ENCODE measurements around the gene SH3GL3.

Gene SH3GL3

DNA sequence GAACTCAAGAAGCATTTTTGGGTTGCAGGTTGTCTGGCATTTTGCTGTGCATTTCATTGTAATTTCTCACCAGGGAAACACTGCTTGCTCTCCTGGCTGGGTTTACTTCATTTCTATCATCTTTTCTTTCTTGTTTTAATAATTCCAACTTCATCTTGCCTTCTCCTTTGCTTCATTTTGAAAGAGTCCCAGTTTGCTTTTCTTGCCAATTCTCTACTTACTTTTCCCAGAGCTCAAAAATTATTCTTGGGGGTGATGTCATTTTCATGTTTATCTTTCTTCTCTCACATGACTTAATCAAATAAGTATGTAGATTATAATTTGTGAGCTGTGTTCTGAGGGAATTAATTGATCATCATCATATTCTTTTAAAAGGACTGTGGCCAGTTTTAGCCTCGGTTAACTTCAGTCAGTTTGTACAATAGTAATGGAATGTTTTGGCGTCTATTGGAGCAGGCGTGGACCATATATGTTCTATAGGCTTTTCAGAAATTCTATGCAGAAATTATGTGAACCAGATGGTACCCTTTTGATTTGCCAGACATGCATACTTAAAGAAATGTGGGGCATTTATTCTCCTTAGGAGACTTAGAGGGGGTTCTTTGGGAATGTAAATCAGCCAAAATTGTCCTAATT, 30.1 kb downstream of the SH3GL3 start:
- DNase-seq (ENCODE audit: low spot score) = no peak
- TF ChIP-seq, protein P1, sequence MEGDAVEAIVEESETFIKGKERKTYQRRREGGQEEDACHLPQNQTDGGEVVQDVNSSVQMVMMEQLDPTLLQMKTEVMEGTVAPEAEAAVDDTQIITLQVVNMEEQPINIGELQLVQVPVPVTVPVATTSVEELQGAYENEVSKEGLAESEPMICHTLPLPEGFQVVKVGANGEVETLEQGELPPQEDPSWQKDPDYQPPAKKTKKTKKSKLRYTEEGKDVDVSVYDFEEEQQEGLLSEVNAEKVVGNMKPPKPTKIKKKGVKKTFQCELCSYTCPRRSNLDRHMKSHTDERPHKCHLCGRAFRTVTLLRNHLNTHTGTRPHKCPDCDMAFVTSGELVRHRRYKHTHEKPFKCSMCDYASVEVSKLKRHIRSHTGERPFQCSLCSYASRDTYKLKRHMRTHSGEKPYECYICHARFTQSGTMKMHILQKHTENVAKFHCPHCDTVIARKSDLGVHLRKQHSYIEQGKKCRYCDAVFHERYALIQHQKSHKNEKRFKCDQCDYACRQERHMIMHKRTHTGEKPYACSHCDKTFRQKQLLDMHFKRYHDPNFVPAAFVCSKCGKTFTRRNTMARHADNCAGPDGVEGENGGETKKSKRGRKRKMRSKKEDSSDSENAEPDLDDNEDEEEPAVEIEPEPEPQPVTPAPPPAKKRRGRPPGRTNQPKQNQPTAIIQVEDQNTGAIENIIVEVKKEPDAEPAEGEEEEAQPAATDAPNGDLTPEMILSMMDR (IDR thresholded peaks at IDR 0.05; ENCODE audit: extremely low read depth, insufficient read depth, missing control alignments) = no peak
- in situ Hi-C loops (cut with MboI; ENCODE audit: low pct_unique_long_range_greater_than_20kb, low sequenced_read_pairs, unreplicated experiment) = no loop called here

GRCh38 chr15:83477808-83478537, 30.8 kb downstream of the SH3GL3 start:
- in situ Hi-C loops (cut with MboI; ENCODE audit: low pct_unique_long_range_greater_than_20kb, low sequenced_read_pairs, unreplicated experiment) = no loop called here
- no peak for DNase-seq (ENCODE audit: low spot score)
- TF ChIP-seq, protein P1 (IDR thresholded peaks at IDR 0.05; ENCODE audit: extremely low read depth, insufficient read depth, missing control alignments) = no peak

GRCh38 chr15:83483612-83484011, 36.5 kb downstream of the SH3GL3 start:
- in situ Hi-C loops (cut with MboI; ENCODE audit: low pct_unique_long_range_greater_than_20kb, low sequenced_read_pairs, unreplicated experiment) = no loop called here
- DNase-seq (ENCODE audit: low spot score) = no peak
- TF ChIP-seq, protein P1 (IDR thresholded peaks at IDR 0.05; ENCODE audit: extremely low read depth, insufficient read depth, missing control alignments) = no peak

DNA sequence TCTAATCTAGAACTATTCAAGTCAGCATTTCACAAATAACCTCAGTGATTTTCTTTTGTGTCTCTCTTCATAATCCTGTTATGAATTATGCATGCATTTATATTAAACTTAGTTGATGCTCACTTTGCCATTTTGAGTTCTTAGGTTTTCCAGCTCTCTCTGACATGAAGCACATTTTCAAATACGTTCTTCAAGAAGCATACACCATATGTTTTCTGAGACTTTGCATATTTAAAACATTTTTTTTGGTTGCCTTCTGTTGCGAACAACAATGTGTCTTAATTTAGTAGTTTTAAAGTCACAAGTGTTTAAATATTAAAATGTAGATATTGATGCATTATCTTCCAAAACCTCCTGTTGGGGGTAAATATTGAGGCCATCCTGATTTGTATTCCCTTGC, 37.5 kb downstream of the SH3GL3 start:
- in situ Hi-C loops (cut with MboI; ENCODE audit: low pct_unique_long_range_greater_than_20kb, low sequenced_read_pairs, unreplicated experiment) = no loop called here
- no peak for DNase-seq (ENCODE audit: low spot score)
- TF ChIP-seq, protein P1 (IDR thresholded peaks at IDR 0.05; ENCODE audit: extremely low read depth, insufficient read depth, missing control alignments) = no peak

DNA sequence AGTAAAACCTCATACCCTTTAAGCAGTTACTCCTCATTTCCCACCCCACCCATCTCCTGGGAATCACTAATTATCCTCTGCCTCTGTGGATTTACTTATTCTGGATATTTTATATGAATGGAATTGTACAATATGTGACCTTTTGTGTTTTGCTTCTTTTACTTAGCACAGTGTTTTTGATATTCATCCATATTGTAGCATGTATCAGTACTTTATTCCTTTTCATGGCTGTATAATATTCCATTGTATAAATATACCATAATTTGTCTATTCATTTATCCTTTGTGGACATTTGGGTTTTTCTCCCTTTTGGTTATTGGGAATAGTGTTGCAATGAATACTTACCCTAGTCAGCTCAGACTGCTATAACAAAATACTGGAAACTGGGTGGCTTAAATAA, 39.2 kb downstream of the SH3GL3 start:
- in situ Hi-C loops (cut with MboI; ENCODE audit: low pct_unique_long_range_greater_than_20kb, low sequenced_read_pairs, unreplicated experiment) = no loop called here
- TF ChIP-seq, protein P1 (IDR thresholded peaks at IDR 0.05; ENCODE audit: extremely low read depth, insufficient read depth, missing control alignments) = no peak
- no peak for DNase-seq (ENCODE audit: low spot score)

- in situ Hi-C loops (cut with MboI; ENCODE audit: low pct_unique_long_range_greater_than_20kb, low sequenced_read_pairs, unreplicated experiment) = no loop called here
- TF ChIP-seq, protein P1 (IDR thresholded peaks at IDR 0.05; ENCODE audit: extremely low read depth, insufficient read depth, missing control alignments) = no peak
- DNase-seq (ENCODE audit: low spot score) = no peak
Measured at GRCh38 chr15:83487519-83487918, 40.4 kb downstream of the SH3GL3 start.
